Right forelimb (tissue), 1 donor: ENCODE measurements around the gene CSF1R.

Source experiments
- DNase-seq: peaks from one replicate; pipeline ENCODE4 v3.0.0-alpha.2; 2018

Gene CSF1R

DNA sequence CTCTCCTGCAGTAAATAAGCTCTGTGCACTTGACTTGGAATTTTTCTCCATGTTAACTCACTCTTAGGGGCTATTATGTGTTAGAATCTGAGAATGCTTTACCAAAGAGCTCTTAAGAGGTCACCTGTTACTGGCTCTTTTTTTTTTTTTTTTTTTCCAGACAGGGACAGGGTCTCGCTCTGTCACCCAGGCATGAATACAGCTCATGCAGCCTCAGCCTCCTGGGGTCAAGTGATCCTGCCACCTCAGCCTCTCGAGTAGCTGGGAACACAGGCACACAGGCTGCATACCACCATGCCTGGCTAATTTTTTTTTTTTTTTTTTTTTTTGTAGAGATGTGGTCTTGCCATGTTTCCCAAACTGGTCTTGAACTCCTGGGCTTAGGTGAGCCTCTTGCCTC lies 63.7 kb downstream of the CSF1R start:
- no peak for DNase-seq

DNA sequence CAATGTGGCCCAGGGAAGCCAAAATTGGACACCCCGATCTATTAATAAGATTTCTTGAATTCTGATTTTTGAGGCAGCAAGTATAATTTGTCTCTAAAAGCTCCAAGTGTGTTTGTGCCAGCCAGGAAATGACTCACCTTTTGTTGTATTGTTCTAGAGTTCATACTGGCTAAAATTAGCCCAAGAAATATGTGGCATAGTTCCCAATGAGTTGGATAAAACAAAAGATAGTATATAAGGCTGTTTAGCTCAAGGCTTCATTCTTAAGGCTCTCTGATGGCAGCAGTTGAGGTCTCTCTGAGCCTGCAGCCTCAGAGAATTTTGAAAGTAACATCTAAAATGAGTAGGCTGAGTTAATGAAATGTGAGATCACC lies 64.2 kb downstream of the CSF1R start:
- DNase-seq = no peak

DNA sequence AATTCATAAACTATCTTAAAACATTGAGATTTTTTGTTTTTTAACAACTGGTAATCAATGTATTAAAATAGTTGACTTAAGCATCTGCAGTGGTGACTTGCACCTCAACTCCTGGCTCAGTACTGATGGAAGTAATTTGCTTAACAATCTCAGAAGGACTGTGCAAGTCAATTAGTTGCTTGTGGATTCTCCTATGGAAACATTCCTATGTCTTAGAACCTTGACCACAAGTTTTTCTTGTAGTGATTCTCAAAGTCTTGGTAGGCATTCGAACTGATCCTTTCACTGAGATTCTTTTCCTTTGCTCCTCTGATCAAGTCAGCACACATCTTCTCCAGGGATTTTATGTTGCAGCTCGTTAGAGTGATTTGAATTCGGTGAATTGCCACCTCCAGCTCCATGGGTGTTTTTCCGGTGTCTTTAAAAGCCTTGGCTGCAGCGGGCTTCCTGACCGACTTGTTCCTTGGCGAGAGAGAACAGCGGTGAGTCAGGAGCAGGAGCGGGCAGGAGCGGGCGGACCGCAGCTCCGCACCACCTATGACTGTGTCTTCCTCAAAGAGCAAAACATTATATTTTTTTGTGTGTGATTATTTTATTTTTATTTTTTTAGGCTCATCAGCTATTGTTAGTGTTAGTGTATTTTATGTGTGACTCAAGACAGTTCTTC lies 64.7 kb downstream of the CSF1R start:
- no peak for DNase-seq

DNA sequence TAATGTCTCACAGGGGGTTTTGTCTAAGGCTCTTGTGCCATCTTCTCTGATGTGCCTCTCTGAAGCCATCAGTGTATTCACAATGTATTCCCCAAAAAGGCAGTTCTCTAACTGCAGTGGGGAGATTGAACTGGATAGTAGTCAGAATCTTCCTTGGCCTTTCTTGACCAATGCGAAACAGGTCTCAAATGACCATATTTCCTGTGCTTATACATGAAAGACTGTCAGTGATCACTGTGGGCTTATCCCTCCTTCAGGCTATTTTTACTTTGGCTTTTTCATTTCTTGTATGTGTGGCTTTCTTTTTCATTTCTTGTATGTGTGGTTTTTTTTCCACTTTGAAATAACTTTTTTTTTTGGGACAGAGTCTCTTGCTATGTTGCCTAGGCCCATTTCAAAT lies 66.1 kb downstream of the CSF1R start:
- DNase-seq = no peak

DNA sequence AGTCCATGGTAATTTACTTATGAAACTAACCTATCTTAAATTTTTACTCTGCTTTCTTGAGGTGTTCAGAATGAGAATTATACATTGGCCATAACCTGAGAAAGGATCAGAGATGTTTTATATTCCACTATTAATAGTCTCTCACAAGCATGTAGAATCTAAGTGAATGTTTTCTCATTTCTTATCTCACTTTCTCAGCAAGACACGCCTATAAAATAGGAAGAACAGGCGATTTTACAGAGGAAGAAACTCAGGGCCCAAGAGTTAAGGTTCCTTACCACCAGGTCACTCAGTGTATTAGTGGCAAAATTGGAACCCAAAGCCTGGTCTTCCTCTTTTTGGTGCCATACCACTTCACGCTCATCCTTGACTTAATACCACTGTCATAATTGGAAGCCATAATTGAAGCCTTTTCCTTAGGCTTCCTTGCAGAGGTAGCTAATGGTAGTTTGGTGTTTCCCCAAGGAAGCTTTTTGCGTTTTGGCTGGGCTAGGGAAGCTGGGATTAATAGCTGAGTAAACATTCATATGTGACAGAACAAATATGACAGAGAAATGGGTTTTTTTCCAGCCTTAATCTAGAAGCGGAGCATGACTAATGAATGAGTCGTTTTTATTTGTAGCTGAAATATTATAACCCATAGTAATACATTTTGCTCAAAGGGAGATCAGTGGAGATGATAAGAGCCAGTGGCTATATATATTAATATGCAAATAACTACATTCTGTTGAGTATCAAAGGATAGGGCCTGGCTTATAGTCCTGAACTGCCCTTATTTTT lies 68.9 kb downstream of the CSF1R start:
- DNase-seq = no peak

DNA sequence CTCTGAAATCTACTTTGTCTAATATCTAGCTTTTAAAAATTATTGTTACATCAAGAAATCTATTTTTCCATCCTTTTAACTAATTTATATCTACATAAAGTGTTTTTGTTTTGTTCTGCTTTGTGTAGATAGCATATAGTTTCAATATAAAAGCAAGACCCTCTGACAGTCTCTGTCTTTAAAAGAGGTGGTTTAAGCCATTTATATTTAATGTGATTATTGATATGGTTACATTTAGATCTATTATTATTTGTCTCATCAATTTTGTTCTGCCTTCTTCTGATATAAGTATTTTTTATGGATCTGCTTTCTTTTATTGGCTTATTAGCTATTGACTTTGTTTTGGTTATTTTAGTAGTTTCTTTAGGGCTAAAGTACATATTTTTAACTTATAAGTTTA lies 69.8 kb downstream of the CSF1R start:
- DNase-seq = no peak

DNA sequence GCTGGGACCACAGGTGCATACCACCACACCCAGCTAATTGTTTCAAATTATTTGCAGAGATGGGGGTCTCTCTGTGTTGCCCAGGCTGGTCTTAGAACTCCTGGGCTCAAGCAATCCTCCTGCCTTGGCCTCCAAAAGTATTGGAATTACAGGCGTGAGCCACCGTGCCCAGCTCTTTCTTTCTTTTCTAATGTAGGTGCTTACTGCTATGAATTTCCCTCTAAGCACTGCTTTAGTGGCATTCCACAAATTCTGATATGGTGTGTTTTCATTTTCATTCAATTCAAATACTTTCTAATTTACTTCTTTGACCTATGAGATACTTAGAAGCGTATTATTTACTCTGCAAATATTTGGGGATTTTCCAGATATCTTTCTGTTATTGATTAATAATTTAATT lies 70.9 kb downstream of the CSF1R start:
- DNase-seq = no peak

DNA sequence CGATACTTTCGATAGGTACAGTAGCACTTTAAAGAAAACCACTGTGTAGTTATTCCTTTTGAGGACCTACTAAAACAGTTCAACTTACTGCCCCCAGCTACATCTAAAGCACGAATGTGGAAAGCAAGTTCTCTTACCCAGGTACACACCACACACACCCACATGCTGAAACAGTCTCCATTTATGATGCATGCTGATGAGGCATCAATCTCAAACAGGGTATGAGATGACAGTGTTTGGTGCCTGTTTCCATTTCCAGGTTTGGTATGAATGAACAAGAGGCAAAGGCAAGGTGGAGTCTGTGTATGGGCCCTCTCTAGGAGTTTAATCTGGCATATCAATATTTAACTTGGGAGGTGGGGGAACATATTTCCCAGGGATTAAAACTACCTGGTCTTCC lies 71.9 kb downstream of the CSF1R start:
- no peak for DNase-seq

DNA sequence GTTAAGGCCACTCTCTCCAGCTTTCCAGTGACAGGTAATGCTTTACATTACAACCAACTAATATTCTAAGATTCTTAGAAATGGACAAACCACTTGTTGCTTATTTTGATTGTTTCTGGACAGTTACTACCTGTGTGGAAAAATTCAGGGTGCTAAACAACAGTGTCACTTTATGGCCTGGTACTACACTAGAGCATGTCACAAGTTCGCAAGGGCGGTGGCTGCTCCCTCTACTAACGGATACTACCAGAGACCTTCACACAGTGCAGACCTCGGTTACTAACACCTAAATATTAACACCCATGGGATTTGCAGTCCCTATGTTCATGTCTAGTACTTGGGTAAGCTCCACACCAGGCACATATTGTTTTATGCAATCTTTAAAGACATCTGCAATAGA lies 72.4 kb downstream of the CSF1R start:
- no peak for DNase-seq

DNA sequence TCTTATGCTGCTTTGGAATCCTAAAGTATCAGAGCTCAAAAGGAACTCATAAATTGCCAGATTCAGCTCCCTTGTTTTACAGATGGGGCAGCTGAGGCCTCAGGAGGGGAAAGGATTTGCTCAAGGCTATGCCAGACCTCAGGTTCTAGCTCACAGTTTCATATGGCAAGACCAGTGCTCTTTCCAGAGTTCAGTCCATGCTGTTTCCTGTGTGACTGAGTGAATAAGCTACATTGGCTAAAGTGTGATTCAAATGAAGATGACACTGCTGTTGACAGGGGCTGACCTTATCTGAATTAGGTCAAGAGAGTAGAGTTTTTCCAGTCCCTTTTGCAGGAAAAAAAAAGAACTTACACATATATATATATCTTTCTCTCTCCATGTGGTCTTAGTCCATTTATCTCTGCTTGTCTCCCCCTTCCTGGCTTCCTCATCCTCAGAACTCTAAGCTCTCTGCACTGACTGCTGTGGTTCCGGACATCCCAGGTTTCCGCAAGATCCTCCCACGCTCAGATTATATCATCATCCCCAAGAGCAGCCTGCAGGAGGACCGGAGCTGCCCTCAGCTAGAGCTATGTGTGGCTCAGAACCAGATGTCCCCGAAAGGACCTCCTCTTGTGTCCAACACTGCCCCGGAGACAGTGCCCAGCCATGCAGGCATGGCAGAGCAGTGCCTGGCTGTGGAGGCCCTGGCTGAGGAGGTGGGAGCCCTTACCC lies 76.5 kb downstream of the CSF1R start:
- no peak for DNase-seq

DNA sequence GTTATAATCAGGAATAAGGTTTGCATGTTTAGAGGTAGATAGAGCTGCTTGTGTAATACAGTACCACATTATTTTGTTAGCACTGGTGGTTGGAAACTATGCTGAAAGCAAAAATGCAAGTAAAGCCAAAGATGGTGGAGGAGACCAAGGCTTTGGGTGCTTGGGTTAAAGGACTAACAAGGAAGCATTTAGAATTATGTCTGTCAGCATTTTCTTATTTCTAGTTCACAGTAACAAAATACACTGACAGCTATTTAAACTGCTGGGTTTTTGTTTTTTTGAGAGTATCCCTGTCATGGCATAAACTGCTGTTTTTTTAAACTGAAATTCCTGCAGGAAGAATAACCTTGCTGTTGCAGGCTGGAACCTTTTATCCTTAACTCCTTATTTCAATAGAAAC lies 79.3 kb downstream of the CSF1R start:
- DNase-seq = no peak

DNA sequence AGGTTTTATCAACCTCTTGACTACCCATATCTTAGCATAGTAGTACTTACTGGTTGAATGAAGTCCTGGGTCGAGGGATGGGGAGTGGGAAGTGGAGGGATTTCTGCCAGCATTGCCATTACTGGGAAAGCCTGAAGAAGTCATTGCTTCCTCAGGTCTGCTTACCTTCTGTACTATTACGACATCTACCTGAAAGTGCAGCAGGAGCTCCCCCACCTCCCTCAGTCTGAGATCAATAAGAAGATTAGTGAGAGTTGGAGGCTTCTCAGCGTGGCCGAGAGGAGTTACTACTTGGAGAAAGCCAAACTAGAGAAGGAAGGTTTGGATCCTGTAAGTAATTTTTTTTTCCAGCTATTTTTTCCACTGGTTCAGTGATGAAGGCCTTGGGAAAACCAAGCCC lies 80.0 kb downstream of the CSF1R start:
- no peak for DNase-seq
